GM18951 (cell line): ENCODE data around the gene GALNT14.

ENCODE experiments used
- POLR2A ChIP-seq: IDR thresholded peaks from 4 replicates; pipeline ENCODE4 v1.6.1; 2011; ENCODE audit warnings: mild to moderate bottlenecking; ENCODE audit not compliant: insufficient read length, insufficient read depth; ENCODE audit errors: extremely low read depth
- in situ Hi-C: fragments of 300-500 bp; cut with MboI; formaldehyde crosslinking; loops from one replicate; pipeline ENCODE4 v1.12.0; 2022; ENCODE audit warnings: low sequenced_read_pairs, mixed read lengths, inconsistent platforms; ENCODE audit not compliant: unreplicated experiment

Gene GALNT14

GRCh38 chr2:31070339-31071125 is 67.7 kb downstream of the GALNT14 start:
- no peak for TF ChIP-seq POLR2A
- in situ Hi-C loops, result no loop called here

GRCh38 chr2:31069643-31070325 is 68.5 kb downstream of the GALNT14 start:
- in situ Hi-C loops, result no loop called here

DNA sequence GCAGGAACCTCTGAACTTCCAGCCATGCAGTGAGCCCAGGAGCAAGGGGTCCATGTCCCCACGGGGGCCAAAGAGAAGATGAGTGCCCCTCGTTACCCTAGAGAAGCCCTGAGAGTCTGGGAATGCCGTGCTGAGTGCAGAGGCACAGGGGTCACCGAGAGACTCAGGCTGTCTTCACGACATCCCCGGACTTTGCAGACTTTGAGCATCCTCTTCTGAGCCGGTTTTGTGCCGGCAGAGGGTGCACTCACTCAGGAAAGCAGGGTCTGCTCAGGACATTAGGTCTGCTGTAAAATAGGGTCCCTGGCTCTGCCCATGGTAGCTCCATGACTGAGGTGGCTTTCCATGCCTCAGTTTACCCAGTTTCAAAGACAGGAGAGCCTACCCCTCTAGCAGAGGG is 71.0 kb downstream of the GALNT14 start:
- in situ Hi-C loops, result no loop called here
- TF ChIP-seq POLR2A, result no peak

More at GRCh38 chr2:31069643-31070325, 68.5 kb downstream of the GALNT14 start:
- no peak for TF ChIP-seq POLR2A

DNA sequence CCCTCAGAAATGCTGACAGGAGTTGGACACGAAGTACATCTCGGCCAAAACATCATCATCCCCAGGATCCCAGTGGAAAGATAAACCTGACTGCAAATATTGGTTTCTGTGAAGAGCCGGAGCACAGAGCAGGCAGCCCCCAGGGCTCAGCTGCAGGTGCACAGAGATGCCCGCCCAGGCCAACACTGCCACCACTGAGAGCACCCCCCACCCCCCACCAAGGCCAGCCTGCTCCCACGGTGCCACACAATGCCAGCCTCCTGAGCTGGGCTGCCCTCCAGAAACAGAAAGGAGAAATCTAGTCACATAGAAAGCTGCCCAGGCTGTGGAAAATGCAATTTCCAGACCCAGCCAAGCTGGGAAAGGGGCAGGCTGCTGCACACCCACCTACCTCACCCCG is 71.7 kb downstream of the GALNT14 start:
- in situ Hi-C loops, result no loop called here
- TF ChIP-seq POLR2A, result no peak

GRCh38 chr2:31066086-31066485 is 72.2 kb downstream of the GALNT14 start:
- TF ChIP-seq POLR2A, result no peak
- in situ Hi-C loops, result no loop called here

DNA sequence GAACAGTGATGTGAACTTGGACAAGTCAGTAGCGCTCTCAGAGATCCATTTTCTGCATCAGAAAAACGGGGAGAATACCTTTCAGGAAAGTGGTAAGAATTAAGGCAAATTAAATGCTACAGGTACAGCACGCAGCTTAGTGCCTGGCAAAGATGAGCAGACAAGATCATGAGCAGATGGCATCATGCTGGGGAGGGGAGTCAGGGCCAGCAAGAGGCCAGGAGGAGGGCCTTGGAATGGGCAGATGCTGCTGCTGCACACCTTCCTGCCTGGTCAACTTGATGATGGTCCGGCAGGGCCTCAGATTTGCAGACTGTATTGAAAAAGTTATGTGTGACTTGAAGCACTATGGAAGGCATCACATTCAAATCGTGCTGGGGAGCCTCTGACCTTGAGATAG is 72.9 kb downstream of the GALNT14 start:
- in situ Hi-C loops, result no loop called here
- no peak for TF ChIP-seq POLR2A

- in situ Hi-C loops, result no loop called here
Observed at GRCh38 chr2:31060397-31060796, 77.8 kb downstream of the GALNT14 start.

GRCh38 chr2:31058096-31059035 is 79.9 kb downstream of the GALNT14 start:
- in situ Hi-C loops, result no loop called here
- no peak for TF ChIP-seq POLR2A

More at GRCh38 chr2:31060397-31060796, 77.8 kb downstream of the GALNT14 start:
- TF ChIP-seq POLR2A, result no peak

DNA sequence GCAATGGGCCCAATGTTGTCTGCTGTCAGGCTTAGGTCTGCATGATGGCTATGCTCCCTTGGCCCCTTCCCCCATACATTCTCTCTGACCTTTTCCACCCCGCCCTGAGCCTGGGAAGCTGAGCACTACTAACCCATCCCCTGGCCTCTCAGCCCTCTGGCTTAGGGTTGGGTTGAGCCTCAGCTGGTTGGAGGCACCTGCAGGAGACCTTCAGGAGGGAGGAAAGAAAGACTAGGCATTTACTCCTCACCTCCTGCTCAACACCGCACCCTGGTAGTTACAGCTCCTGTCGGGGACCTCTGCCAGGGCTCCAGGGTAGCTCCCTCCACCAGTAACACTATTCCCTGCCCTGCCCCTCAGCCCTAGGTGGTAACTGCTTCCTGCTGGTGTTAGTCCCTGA is 80.5 kb downstream of the GALNT14 start:
- in situ Hi-C loops, result no loop called here
- TF ChIP-seq POLR2A, result no peak

DNA sequence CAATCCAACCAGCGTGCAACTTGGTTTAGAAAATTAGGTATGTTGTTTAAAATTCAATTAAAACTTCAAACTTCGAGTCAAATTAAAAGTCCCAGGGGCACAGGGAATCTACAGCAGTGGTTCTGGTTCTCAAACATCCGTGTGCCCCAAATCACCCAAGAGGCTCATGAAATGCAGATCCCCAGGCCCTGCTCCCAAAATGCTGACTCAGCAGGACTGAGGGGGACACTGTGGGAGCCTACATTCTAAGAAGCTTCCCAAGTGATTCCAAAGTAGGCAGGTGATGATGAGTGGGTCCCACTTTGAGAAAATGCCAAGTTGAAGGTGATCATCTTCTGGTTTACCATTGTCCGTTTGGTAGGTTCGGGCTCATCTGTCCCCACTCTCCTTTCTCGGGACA is 82.3 kb downstream of the GALNT14 start:
- in situ Hi-C loops, result no loop called here
- no peak for TF ChIP-seq POLR2A

- no peak for TF ChIP-seq POLR2A
- in situ Hi-C loops, result no loop called here
Observed at GRCh38 chr2:31054842-31055388, 83.3 kb downstream of the GALNT14 start.

- TF ChIP-seq POLR2A, result no peak
- in situ Hi-C loops, result no loop called here
Observed at GRCh38 chr2:31053929-31054782, 84.1 kb downstream of the GALNT14 start.
